Upper lobe of left lung (tissue), 6 donors: ENCODE measurements around the gene UFC1. TPM values are rescaled to one million over a fixed set of nuclear protein-coding genes. Genes with fewer than 3 reads are reported as not detected.
A peak's percentile ranks its signal among the peaks of the same experiment; 100 is the strongest.

Experiments
- ATAC-seq, 2 donors: fragments of 200-7000 bp; cut with Tn5 transposase; one replicate each; pipeline ENCODE4 v1.9.1; 2022; ENCODE audit warnings: mild to moderate bottlenecking in 2 of 2, moderate library complexity in 2 of 2; ENCODE audit not compliant: low FRiP score in 2 of 2
- DNase-seq, 2 donors: peaks; one replicate each; pipeline ENCODE4 v3.0.0-alpha.2; 2019 to 2020
- H3K27ac ChIP-seq, 4 donors: fragments of 200-600 bp; sonication (generic); one replicate each; pipeline ENCODE4 v1.5.1; 2016 to 2019
- H3K27me3 ChIP-seq, 4 donors: fragments of 200-600 bp; sonication (generic); one replicate each; pipeline ENCODE4 v1.5.1; 2017 to 2019
- H3K36me3 ChIP-seq, 4 donors: fragments of 200-600 bp; sonication (generic); one replicate each; pipeline ENCODE4 v1.5.1; 2016 to 2019
- H3K4me1 ChIP-seq, 4 donors: fragments of 200-600 bp; sonication (generic); one replicate each; pipeline ENCODE4 v1.5.1; 2018 to 2019
- H3K4me3 ChIP-seq, 4 donors: fragments of 200-600 bp; sonication (generic); one replicate each; pipeline ENCODE4 v1.5.1; 2017 to 2019; ENCODE audit warnings: mild to moderate bottlenecking in 2 of 4, moderate library complexity in 1 of 4
- H3K9me3 ChIP-seq, 4 donors: fragments of 200-600 bp; sonication (generic); one replicate each; pipeline ENCODE4 v1.5.1; 2018 to 2019
- CTCF ChIP-seq, 6 experiments: fragments of 450-650 bp in 4 of 6; fragments of 200-600 bp in 2 of 6; sonication (generic) in 2 of 6; IDR thresholded peaks; one replicate each; pipeline ENCODE4 v1.5.1; 2016 to 2019; ENCODE audit warnings: antibody characterized with exemption in 6 of 6
- EP300 ChIP-seq, 4 donors: sonication (generic); formaldehyde crosslinking; IDR thresholded peaks; one replicate each; pipeline ENCODE4 v1.5.1; 2017; ENCODE audit warnings: antibody characterized with exemption in 4 of 4, control low read depth in 2 of 4
- POLR2A ChIP-seq, 4 donors: fragments of 450-650 bp; IDR thresholded peaks; one replicate each; pipeline ENCODE4 v1.5.1; 2016 to 2017; ENCODE audit warnings: antibody characterized with exemption in 4 of 4, mild to moderate bottlenecking in 2 of 4
- POLR2AphosphoS5 ChIP-seq, 2 donors: sonication (generic); formaldehyde crosslinking; IDR thresholded peaks; one replicate each; pipeline ENCODE4 v1.5.1; 2017; ENCODE audit warnings: antibody characterized with exemption in 2 of 2
- WGBS, 2 donors: methylation state at CpG; one replicate each; pipeline ENCODE4 v1.1.5; 2017 to 2018; 5-methylcytosine and 5-hydroxymethylcytosine counted together
- total RNA-seq, 6 donors: library from RNA; depleted of rRNA in 4 of 6; stranded (reverse); fragments of >200 nt in 4 of 6; gene quantifications; one replicate each; pipeline versions ENCODE4 v1.1.0 to v1.2.1, GENCODE V29; 2016 to 2021
- donor health status: DM: no; HTN: no; CAD: no; lungs with moderate emphysema.
- donor health status: DM: no; HTN: yes; CAD: no; lungs with severe emphysema.

The UFC1 gene
- total RNA-seq, 6 donors from 2014 or later = 32.5 to 95.6 (median 75.6) TPM

DNA sequence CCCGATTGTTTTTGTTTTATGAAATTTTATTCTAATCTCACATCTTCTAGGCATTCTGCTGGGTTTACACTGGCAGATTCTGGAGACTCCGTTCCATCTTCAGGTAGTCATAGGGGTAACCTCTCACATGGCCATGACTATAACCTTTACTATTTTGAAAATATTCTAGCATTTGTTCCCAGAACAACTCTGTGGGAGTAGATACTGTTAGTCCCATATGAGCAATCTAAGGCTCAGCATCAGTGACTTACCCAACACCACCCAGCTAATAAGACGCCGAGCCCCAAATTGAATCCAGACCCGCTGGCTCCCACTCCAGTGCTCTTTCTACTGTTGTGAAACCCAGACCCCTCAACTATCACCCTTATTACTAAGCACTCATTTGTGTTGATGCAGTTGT is 35.3 kb downstream of the UFC1 start:
- DNase-seq = no peak
- H3K4me3 ChIP-seq = no peak overlapping the region
- TF ChIP-seq EP300 (IDR thresholded peaks at IDR 0.05) (no peak), CTCF (IDR thresholded peaks at IDR 0.05) (no peak), POLR2A (IDR thresholded peaks at IDR 0.05) (no peak), POLR2AphosphoS5 (IDR thresholded peaks at IDR 0.05) (no peak)
- 97 to 99% methylated on average over 5 of the region's 5 CpGs for WGBS, 2 donors
- H3K27ac ChIP-seq = no peak overlapping the region
- peaks cover 29 to 35% (median 31%) of the 10 kb centered on the region in 4 donors for H3K4me1 ChIP-seq
- no peaks in the 10 kb centered on the region for H3K27me3 ChIP-seq
- ATAC-seq = no peak
- no peaks in the 10 kb centered on the region for H3K9me3 ChIP-seq
- H3K36me3 ChIP-seq = peaks cover 0 to 10% (median 0%) of the 10 kb centered on the region in 4 donors

GRCh38 chr1:161190962-161191521 is 37.3 kb downstream of the UFC1 start:
- no peak for TF ChIP-seq EP300 (IDR thresholded peaks at IDR 0.05)
- no peak for TF ChIP-seq POLR2A (IDR thresholded peaks at IDR 0.05)
- no peak for TF ChIP-seq CTCF (IDR thresholded peaks at IDR 0.05)
- no peak for TF ChIP-seq POLR2AphosphoS5 (IDR thresholded peaks at IDR 0.05)
- ATAC-seq = no peak
- WGBS, 2 donors = 53 to 66% methylated on average over 15 to 22 of the region's 22 CpGs
- Histone ChIP-seq H3K27me3 (no peaks in the 10 kb centered on the region), H3K4me1 (peaks cover 14 to 18% (median 16%) of the 10 kb centered on the region in 4 donors), H3K4me3 (no peak overlapping the region), H3K27ac (no peak overlapping the region), H3K9me3 (no peaks in the 10 kb centered on the region), H3K36me3 (peaks cover 0 to 10% (median 0%) of the 10 kb centered on the region in 4 donors)
- peak in 1 of 2 donors; percentile 81 for DNase-seq

GRCh38 chr1:161191971-161192370 is 38.2 kb downstream of the UFC1 start:
- no peak overlapping the region for H3K4me3 ChIP-seq
- TF ChIP-seq EP300 (IDR thresholded peaks at IDR 0.05) (no peak), POLR2AphosphoS5 (IDR thresholded peaks at IDR 0.05) (no peak), CTCF (IDR thresholded peaks at IDR 0.05) (no peak)
- H3K4me1 ChIP-seq = peaks cover 5 to 13% (median 9%) of the 10 kb centered on the region in 4 donors
- no peak for ATAC-seq
- H3K9me3 ChIP-seq = no peaks in the 10 kb centered on the region
- peaks cover 0 to 10% (median 0%) of the 10 kb centered on the region in 4 donors for H3K36me3 ChIP-seq
- no peak for DNase-seq
- no peak overlapping the region for H3K27ac ChIP-seq
- 64 to 67% methylated on average over 8 of the region's 8 CpGs for WGBS, 2 donors
- no peaks in the 10 kb centered on the region for H3K27me3 ChIP-seq

DNA sequence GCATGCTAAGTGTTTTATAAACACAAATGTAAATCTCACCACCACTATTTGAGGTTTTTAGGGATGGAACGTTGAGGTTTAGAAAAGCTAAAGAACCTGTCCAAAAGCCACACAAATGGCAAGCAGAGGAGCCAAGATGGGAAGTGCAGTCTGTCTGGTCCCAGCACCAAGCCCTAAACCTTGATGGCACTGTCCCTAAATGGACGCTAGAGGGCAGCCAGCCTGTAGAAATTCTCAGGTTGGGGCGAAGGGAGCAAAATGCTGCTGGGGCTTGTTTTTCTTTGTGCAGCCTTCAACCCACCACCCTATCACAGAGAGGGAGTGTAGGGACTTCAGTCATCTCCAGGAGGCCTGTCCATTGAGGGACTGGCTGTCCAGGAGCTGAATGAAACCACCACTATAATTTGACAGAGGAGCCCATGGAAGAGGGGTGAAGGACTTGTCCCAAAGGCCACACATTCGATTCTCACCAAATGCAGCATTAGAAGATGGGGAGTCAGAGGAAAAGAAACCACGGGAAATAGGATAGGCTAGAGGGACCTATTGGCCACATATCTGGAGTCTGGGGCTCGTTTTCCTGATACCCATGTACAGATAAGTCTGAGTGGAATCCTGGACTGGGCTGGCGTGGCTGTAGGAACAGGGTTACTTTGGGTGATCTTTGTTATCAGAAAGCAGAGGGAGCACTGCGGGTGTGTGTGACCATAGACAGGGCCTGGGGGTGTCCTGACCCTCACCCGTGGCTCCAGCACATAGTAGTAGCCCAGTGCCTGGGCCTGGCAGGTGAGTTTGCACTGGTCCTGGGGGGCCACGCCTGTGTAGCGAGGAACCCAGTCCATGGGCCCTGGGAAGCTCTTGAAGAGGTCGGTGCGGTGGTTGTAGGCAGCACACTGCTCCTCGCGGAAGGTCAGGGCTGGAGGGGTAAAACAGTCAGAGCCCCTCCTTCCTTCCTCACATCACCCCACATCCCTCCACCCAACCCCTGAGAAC is 39.0 kb downstream of the UFC1 start:
- WGBS, 2 donors = 37 to 62% methylated on average over 7 to 15 of the region's 15 CpGs
- TF ChIP-seq POLR2A (IDR thresholded peaks at IDR 0.05) = no peak
- peak in 1 of 4 donors; percentile 9 for TF ChIP-seq EP300 (IDR thresholded peaks at IDR 0.05)
- TF ChIP-seq POLR2AphosphoS5 (IDR thresholded peaks at IDR 0.05) = peak in 1 of 2 donors; percentile 17
- TF ChIP-seq CTCF (IDR thresholded peaks at IDR 0.05) = peak; percentile 78 to 92 (median 81)

More for the DNA sequence above, 39.0 kb downstream of the UFC1 start:
- Histone ChIP-seq H3K36me3 (peaks cover 0 to 10% (median 0%) of the 10 kb centered on the region in 4 donors), H3K9me3 (no peaks in the 10 kb centered on the region), H3K4me3 (no peak overlapping the region), H3K27me3 (no peaks in the 10 kb centered on the region), H3K4me1 (peaks cover 4 to 16% (median 6%) of the 10 kb centered on the region in 4 donors), H3K27ac (peak overlapping the region in 1 of 4 donors; percentile 3)
- ATAC-seq = peak; percentile 72 to 77
- peak; percentile 50 to 64 for DNase-seq
